Measurements from ENCODE around the gene CRIP2.

CRIP2 gene

GRCh38 chr14:105458571-105458970 is 16.1 kb upstream of the CRIP2 start:
- Mint-ChIP-seq H3K4me1 (no peaks in the 10 kb centered on the region), H3K36me3 (ENCODE audit: insufficient read depth) (peaks cover 5% of the 10 kb centered on the region), H3K27me3 (no peaks in the 10 kb centered on the region), H3K9me3 (no peaks in the 10 kb centered on the region), H3K27ac (ENCODE audit: low read depth) (no peak overlapping the region), H3K4me3 (no peak overlapping the region)
- no peak for ATAC-seq (replicated peaks; ENCODE audit: extremely low read depth, poor library complexity, severe bottlenecking)
- DNase-seq (ENCODE audit: low spot score in 2 of 2) = no peak

GRCh38 chr14:105460116-105460515 is 14.5 kb upstream of the CRIP2 start:
- Mint-ChIP-seq H3K27me3 (no peaks in the 10 kb centered on the region), H3K27ac (ENCODE audit: low read depth) (no peak overlapping the region), H3K4me1 (no peaks in the 10 kb centered on the region), H3K36me3 (ENCODE audit: insufficient read depth) (peaks cover 8% of the 10 kb centered on the region), H3K9me3 (no peaks in the 10 kb centered on the region), H3K4me3 (no peak overlapping the region)
- no peak for DNase-seq (ENCODE audit: low spot score in 2 of 2)
- ATAC-seq (replicated peaks; ENCODE audit: extremely low read depth, poor library complexity, severe bottlenecking) = no peak

- H3K36me3 Mint-ChIP-seq (ENCODE audit: insufficient read depth) = peaks cover 6% of the 10 kb centered on the region
- no peaks in the 10 kb centered on the region for H3K9me3 Mint-ChIP-seq
- no peak overlapping the region for H3K27ac Mint-ChIP-seq (ENCODE audit: low read depth)
- ATAC-seq (replicated peaks; ENCODE audit: extremely low read depth, poor library complexity, severe bottlenecking) (no peak), DNase-seq (ENCODE audit: low spot score in 2 of 2) (no peak)
- H3K27me3 Mint-ChIP-seq = no peaks in the 10 kb centered on the region
- no peak overlapping the region for H3K4me3 Mint-ChIP-seq
- no peaks in the 10 kb centered on the region for H3K4me1 Mint-ChIP-seq
These were observed 14.0 kb upstream of the CRIP2 start for GRCh38 chr14:105460616-105461015.

- H3K27ac Mint-ChIP-seq (ENCODE audit: low read depth) = no peak overlapping the region
- no peak for ATAC-seq (replicated peaks; ENCODE audit: extremely low read depth, poor library complexity, severe bottlenecking)
- H3K27me3 Mint-ChIP-seq = no peaks in the 10 kb centered on the region
- H3K36me3 Mint-ChIP-seq (ENCODE audit: insufficient read depth) = peaks cover 6% of the 10 kb centered on the region
- H3K9me3 Mint-ChIP-seq = no peaks in the 10 kb centered on the region
- H3K4me3 Mint-ChIP-seq = no peak overlapping the region
- no peak for DNase-seq (ENCODE audit: low spot score in 2 of 2)
- H3K4me1 Mint-ChIP-seq = no peaks in the 10 kb centered on the region
These were observed 12.7 kb upstream of the CRIP2 start for GRCh38 chr14:105461903-105462302.

GRCh38 chr14:105464501-105464900 is 10.1 kb upstream of the CRIP2 start:
- Mint-ChIP-seq H3K4me1 (no peaks in the 10 kb centered on the region), H3K27ac (ENCODE audit: low read depth) (no peak overlapping the region), H3K4me3 (no peak overlapping the region), H3K9me3 (no peaks in the 10 kb centered on the region), H3K27me3 (no peaks in the 10 kb centered on the region), H3K36me3 (ENCODE audit: insufficient read depth) (peaks cover 6% of the 10 kb centered on the region)
- ATAC-seq (replicated peaks; ENCODE audit: extremely low read depth, poor library complexity, severe bottlenecking) (no peak), DNase-seq (ENCODE audit: low spot score in 2 of 2) (no peak)

GRCh38 chr14:105465209-105466031 is 9.2 kb upstream of the CRIP2 start:
- Mint-ChIP-seq H3K36me3 (ENCODE audit: insufficient read depth) (peaks cover 6% of the 10 kb centered on the region), H3K9me3 (no peaks in the 10 kb centered on the region), H3K4me3 (no peak overlapping the region), H3K27me3 (no peaks in the 10 kb centered on the region), H3K4me1 (no peaks in the 10 kb centered on the region), H3K27ac (ENCODE audit: low read depth) (no peak overlapping the region)
- ATAC-seq (replicated peaks; ENCODE audit: extremely low read depth, poor library complexity, severe bottlenecking) (no peak), DNase-seq (ENCODE audit: low spot score in 2 of 2) (no peak)

GRCh38 chr14:105466531-105467248 is 7.9 kb upstream of the CRIP2 start:
- no peak overlapping the region for H3K4me3 Mint-ChIP-seq
- DNase-seq (ENCODE audit: low spot score in 2 of 2) (no peak), ATAC-seq (replicated peaks; ENCODE audit: extremely low read depth, poor library complexity, severe bottlenecking) (no peak)
- H3K9me3 Mint-ChIP-seq = no peaks in the 10 kb centered on the region
- H3K27me3 Mint-ChIP-seq = no peaks in the 10 kb centered on the region
- H3K36me3 Mint-ChIP-seq (ENCODE audit: insufficient read depth) = peaks cover 6% of the 10 kb centered on the region
- no peaks in the 10 kb centered on the region for H3K4me1 Mint-ChIP-seq
- H3K27ac Mint-ChIP-seq (ENCODE audit: low read depth) = no peak overlapping the region

- ATAC-seq (replicated peaks; ENCODE audit: extremely low read depth, poor library complexity, severe bottlenecking) (no peak), DNase-seq (ENCODE audit: low spot score in 2 of 2) (no peak)
- H3K4me3 Mint-ChIP-seq = no peak overlapping the region
- H3K4me1 Mint-ChIP-seq = no peaks in the 10 kb centered on the region
- H3K36me3 Mint-ChIP-seq (ENCODE audit: insufficient read depth) = peaks cover 6% of the 10 kb centered on the region
- no peak overlapping the region for H3K27ac Mint-ChIP-seq (ENCODE audit: low read depth)
- H3K9me3 Mint-ChIP-seq = no peaks in the 10 kb centered on the region
- H3K27me3 Mint-ChIP-seq = no peaks in the 10 kb centered on the region
These were observed 7.2 kb upstream of the CRIP2 start for GRCh38 chr14:105467249-105467941.

GRCh38 chr14:105467942-105468471 is 6.6 kb upstream of the CRIP2 start:
- Mint-ChIP-seq H3K9me3 (no peaks in the 10 kb centered on the region), H3K27ac (ENCODE audit: low read depth) (no peak overlapping the region), H3K36me3 (ENCODE audit: insufficient read depth) (peaks cover 6% of the 10 kb centered on the region), H3K27me3 (no peaks in the 10 kb centered on the region), H3K4me3 (no peak overlapping the region), H3K4me1 (no peaks in the 10 kb centered on the region)
- no peak for ATAC-seq (replicated peaks; ENCODE audit: extremely low read depth, poor library complexity, severe bottlenecking)
- no peak for DNase-seq (ENCODE audit: low spot score in 2 of 2)

GRCh38 chr14:105468621-105469241 is 5.9 kb upstream of the CRIP2 start:
- no peaks in the 10 kb centered on the region for H3K27me3 Mint-ChIP-seq
- H3K4me1 Mint-ChIP-seq = no peaks in the 10 kb centered on the region
- ATAC-seq (replicated peaks; ENCODE audit: extremely low read depth, poor library complexity, severe bottlenecking) (no peak), DNase-seq (ENCODE audit: low spot score in 2 of 2) (no peak)
- H3K36me3 Mint-ChIP-seq (ENCODE audit: insufficient read depth) = peaks cover 7% of the 10 kb centered on the region
- H3K27ac Mint-ChIP-seq (ENCODE audit: low read depth) = no peak overlapping the region
- H3K9me3 Mint-ChIP-seq = no peaks in the 10 kb centered on the region
- H3K4me3 Mint-ChIP-seq = no peak overlapping the region

- H3K4me3 Mint-ChIP-seq = no peak overlapping the region
- DNase-seq (ENCODE audit: low spot score in 2 of 2) (no peak), ATAC-seq (replicated peaks; ENCODE audit: extremely low read depth, poor library complexity, severe bottlenecking) (no peak)
- no peaks in the 10 kb centered on the region for H3K4me1 Mint-ChIP-seq
- no peak overlapping the region for H3K27ac Mint-ChIP-seq (ENCODE audit: low read depth)
- peaks cover 7% of the 10 kb centered on the region for H3K36me3 Mint-ChIP-seq (ENCODE audit: insufficient read depth)
- H3K27me3 Mint-ChIP-seq = no peaks in the 10 kb centered on the region
- no peaks in the 10 kb centered on the region for H3K9me3 Mint-ChIP-seq
These were observed 4.9 kb upstream of the CRIP2 start for GRCh38 chr14:105469456-105470349.
